GM12891 (cell line): ENCODE results near the gene PAM16.

Experiments
- DNase-seq: peaks from one replicate; pipeline ENCODE4 v3.0.0; 2011; ENCODE audit warnings: low spot score; ENCODE audit not compliant: insufficient read length
- FAIRE-seq: peaks from 2 replicates; lab custom pipeline; 2011; peaks lifted over from hg19 to GRCh38; lab: Jason Lieb, UNC
- PAX5 ChIP-seq: IDR thresholded peaks from 2 replicates; pipeline ENCODE4 v1.6.1; 2011; ENCODE audit warnings: low read length, moderate library complexity, mild to moderate bottlenecking; ENCODE audit not compliant: insufficient read depth, severe bottlenecking
- POLR2A ChIP-seq: IDR thresholded peaks from 2 replicates; pipeline ENCODE4 v1.6.1; 2011; ENCODE audit warnings: low read depth, low read length, control low read depth
- POLR2AphosphoS5 ChIP-seq: IDR thresholded peaks from 2 replicates; pipeline ENCODE4 v1.6.1; 2011; ENCODE audit warnings: low read depth, low read length, control low read depth
- POU2F2 ChIP-seq: IDR thresholded peaks from 2 replicates; pipeline ENCODE4 v1.6.1; 2011; ENCODE audit warnings: low read depth, mild to moderate bottlenecking, control low read depth, low read length, moderate library complexity
- SPI1 ChIP-seq: IDR thresholded peaks from 2 replicates; pipeline ENCODE4 v1.6.1; 2011; ENCODE audit warnings: low read depth, low read length, control low read depth
- TAF1 ChIP-seq: IDR thresholded peaks from 2 replicates; pipeline ENCODE4 v1.6.1; 2011; ENCODE audit warnings: low read depth, low read length, control low read depth

PAM16 gene

GRCh38 chr16:4376126-4376892, 25.2 kb upstream of the PAM16 start:
- FAIRE-seq, result no peak

GRCh38 chr16:4375717-4376116, 24.6 kb upstream of the PAM16 start:
- no peak for FAIRE-seq
- TF ChIP-seq SPI1, result no peak
- TF ChIP-seq TAF1, result no peak
- no peak for TF ChIP-seq POU2F2
- no peak for TF ChIP-seq PAX5
- no peak for TF ChIP-seq POLR2A
- TF ChIP-seq POLR2AphosphoS5, result no peak
- no peak for DNase-seq

More at GRCh38 chr16:4376126-4376892, 25.2 kb upstream of the PAM16 start:
- DNase-seq, result no peak
- TF ChIP-seq POLR2AphosphoS5 (no peak), POLR2A (no peak), SPI1 (no peak), PAX5 (no peak), TAF1 (no peak), POU2F2 (no peak)

GRCh38 chr16:4373909-4374742, 23.0 kb upstream of the PAM16 start:
- DNase-seq, result no peak
- no peak for FAIRE-seq
- TF ChIP-seq PAX5 (no peak), POU2F2 (no peak), POLR2AphosphoS5 (no peak), POLR2A (no peak), SPI1 (no peak), TAF1 (no peak)

GRCh38 chr16:4373356-4373908, 22.3 kb upstream of the PAM16 start:
- FAIRE-seq (no peak), DNase-seq (no peak)
- TF ChIP-seq POLR2AphosphoS5 (no peak), POU2F2 (no peak), PAX5 (no peak), POLR2A (no peak), SPI1 (no peak), TAF1 (no peak)

- FAIRE-seq, result no peak
Measured at GRCh38 chr16:4372578-4373355, 21.6 kb upstream of the PAM16 start.

GRCh38 chr16:4372001-4372577, 21.0 kb upstream of the PAM16 start:
- no peak for DNase-seq
- TF ChIP-seq TAF1 (no peak), POU2F2 (no peak), POLR2A (no peak), PAX5 (no peak), POLR2AphosphoS5 (no peak), SPI1 (no peak)
- no peak for FAIRE-seq

More at GRCh38 chr16:4372578-4373355, 21.6 kb upstream of the PAM16 start:
- no peak for DNase-seq
- no peak for TF ChIP-seq PAX5
- TF ChIP-seq POU2F2, result no peak
- TF ChIP-seq SPI1, result no peak
- no peak for TF ChIP-seq TAF1
- no peak for TF ChIP-seq POLR2AphosphoS5
- TF ChIP-seq POLR2A, result no peak

GRCh38 chr16:4371357-4372000, 20.4 kb upstream of the PAM16 start, which contains the start of gene VASN:
VASN (plus strand) TSS chr16:4371848; CDS start chr16:4380878, 9,030 bp downstream.
- FAIRE-seq (peak; percentile 66), DNase-seq (peak; percentile 98)
- TF ChIP-seq PAX5, result no peak
- no peak for TF ChIP-seq SPI1
- TF ChIP-seq TAF1, result no peak
- no peak for TF ChIP-seq POLR2AphosphoS5
- no peak for TF ChIP-seq POU2F2
- TF ChIP-seq POLR2A, result no peak

- no peak for FAIRE-seq
- DNase-seq, result no peak
- no peak for TF ChIP-seq POLR2AphosphoS5
- no peak for TF ChIP-seq SPI1
- no peak for TF ChIP-seq TAF1
- no peak for TF ChIP-seq POLR2A
- no peak for TF ChIP-seq PAX5
- TF ChIP-seq POU2F2, result no peak
Measured at GRCh38 chr16:4370570-4371356, 19.6 kb upstream of the PAM16 start.
